SJCRH30 (cell line): Measurements from ENCODE around the gene TP63. TPM values are rescaled to one million over a fixed set of nuclear protein-coding genes. Genes with fewer than 3 reads are reported as not detected.

Source experiments
- DNase-seq, 2 experiments: peaks; one replicate each; pipeline ENCODE4 v3.0.0-alpha.2; 2015 to 2020
- H3K27ac ChIP-seq: fragments of 250-450 bp; sonication (Bioruptor Pico); 2 replicates; pipeline ENCODE4 v1.5.1; 2020; ENCODE audit warnings: mild to moderate bottlenecking, moderate library complexity
- H3K27me3 ChIP-seq: fragments of 250-450 bp; sonication (Bioruptor Pico); 2 replicates; pipeline ENCODE4 v1.5.1; 2020; ENCODE audit warnings: mild to moderate bottlenecking, moderate library complexity
- H3K36me3 ChIP-seq: fragments of 250-450 bp; sonication (Bioruptor Pico); 2 replicates; pipeline ENCODE4 v1.5.1; 2020; ENCODE audit warnings: mild to moderate bottlenecking, moderate library complexity
- H3K4me1 ChIP-seq: fragments of 250-450 bp; sonication (Bioruptor Pico); 2 replicates; pipeline ENCODE4 v1.5.1; 2020; ENCODE audit warnings: mild to moderate bottlenecking, moderate library complexity
- H3K4me3 ChIP-seq: fragments of 250-450 bp; sonication (Bioruptor Pico); 2 replicates; pipeline ENCODE4 v1.5.1; 2020; ENCODE audit warnings: mild to moderate bottlenecking, moderate library complexity
- H3K9me3 ChIP-seq: fragments of 250-450 bp; sonication (Bioruptor Pico); replicated peaks from 2 replicates; pipeline ENCODE4 v1.5.1; 2020; ENCODE audit warnings: mild to moderate bottlenecking, moderate library complexity
- total RNA-seq: library from RNA; depleted of rRNA; stranded (reverse); fragments of >200 nt; shearing (Covaris generic); gene quantifications from 2 replicates; pipeline ENCODE4 v1.2.3, GENCODE V29; 2014

TP63 gene
- total RNA-seq, 1 experiment from 2014 or later = 1.1 TPM

DNA sequence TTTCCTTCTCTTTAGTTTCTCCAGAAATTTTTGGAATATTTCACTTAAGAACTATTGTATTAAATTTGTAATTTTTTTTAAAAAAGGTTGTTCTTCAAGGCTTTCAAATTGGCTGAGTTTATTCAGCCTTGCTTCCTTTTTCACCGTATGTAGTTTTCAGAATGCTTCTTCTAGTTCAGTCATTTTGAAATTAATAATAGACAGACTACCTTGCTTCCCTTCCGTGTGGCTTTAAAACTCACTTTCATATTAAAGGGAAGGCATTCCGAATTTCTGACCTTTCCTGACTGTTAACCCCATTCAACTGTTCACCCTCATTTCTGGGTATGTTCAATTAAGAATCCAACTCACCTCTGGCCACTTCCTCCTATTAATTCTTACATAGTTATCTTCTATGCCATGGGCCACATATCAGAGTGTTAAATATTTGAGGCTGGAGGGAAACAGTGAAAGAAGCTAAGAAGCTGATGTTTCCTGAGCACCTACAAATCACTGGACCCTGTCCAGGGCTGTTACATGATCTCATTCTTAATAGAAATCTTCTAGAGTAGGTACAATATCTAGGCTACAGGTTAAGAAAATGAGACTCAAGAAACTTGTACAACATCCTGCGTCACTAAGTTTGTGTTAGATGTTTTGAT is 252.0 kb downstream of the TP63 start:
- no peaks in the 10 kb centered on the region for H3K9me3 ChIP-seq
- DNase-seq = no peak
- H3K36me3 ChIP-seq = no peaks in the 10 kb centered on the region

DNA sequence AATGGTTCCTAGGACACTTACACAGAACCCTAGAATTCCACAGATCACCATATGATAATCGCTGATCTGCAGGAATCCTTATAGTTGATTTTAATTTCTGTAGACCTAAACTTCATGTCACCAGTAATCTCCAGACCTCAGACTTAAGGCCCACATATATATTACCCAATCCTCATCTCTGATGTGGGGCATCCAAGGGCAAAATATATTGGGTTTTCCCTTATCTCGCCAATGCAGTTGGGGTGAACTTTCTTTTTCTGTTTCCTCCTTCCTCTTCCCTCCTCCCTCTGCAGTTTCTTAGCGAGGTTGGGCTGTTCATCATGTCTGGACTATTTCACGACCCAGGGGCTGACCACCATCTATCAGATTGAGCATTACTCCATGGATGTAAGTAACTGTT is 259.3 kb downstream of the TP63 start:
- no peak for DNase-seq
- Histone ChIP-seq H3K36me3 (no peaks in the 10 kb centered on the region), H3K27ac (no peak overlapping the region), H3K4me1 (no peaks in the 10 kb centered on the region), H3K27me3 (no peaks in the 10 kb centered on the region), H3K9me3 (no peaks in the 10 kb centered on the region), H3K4me3 (no peak overlapping the region)

More for the DNA sequence above, 252.0 kb downstream of the TP63 start:
- Histone ChIP-seq H3K4me1 (no peaks in the 10 kb centered on the region), H3K27me3 (no peaks in the 10 kb centered on the region), H3K27ac (no peak overlapping the region), H3K4me3 (no peak overlapping the region)

DNA sequence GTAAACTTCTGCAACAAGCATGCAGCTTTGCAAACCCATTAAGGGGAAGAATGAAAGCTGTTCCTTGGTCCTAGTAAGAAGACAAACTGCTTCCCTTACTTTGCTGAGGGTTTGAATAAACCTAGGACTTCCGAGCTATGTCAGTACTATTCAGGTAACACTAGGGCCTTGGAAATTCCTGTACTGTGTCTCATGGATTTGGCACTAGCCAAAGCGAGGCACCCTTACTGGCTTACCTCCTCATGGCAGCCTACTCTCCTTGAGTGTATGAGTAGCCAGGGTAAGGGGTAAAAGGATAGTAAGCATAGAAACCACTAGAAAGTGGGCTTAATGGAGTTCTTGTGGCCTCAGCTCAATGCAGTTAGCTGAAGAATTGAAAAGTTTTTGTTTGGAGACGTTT is 265.3 kb downstream of the TP63 start:
- H3K9me3 ChIP-seq = no peaks in the 10 kb centered on the region
- H3K27me3 ChIP-seq = no peaks in the 10 kb centered on the region
- H3K4me1 ChIP-seq = no peaks in the 10 kb centered on the region
- no peak overlapping the region for H3K4me3 ChIP-seq
- H3K36me3 ChIP-seq = no peaks in the 10 kb centered on the region
- DNase-seq = no peak
- no peak overlapping the region for H3K27ac ChIP-seq

DNA sequence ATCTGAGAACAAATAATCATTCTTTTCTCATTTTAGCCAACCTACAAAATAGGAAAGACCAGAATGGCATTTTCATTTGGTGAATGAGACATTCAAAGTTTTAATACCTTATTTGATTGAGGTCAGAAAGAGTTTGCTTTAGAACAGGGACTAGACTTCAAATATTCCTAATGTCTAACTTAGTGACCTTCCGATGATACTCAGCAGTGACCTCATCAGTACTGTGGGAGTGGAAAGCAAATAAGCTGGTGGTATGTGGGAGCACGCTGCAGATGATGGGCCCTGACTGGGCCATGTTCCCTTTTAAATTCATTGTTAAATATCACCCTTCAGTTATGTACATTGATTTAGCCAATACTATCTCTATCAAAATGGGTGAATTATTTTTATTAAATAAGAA is 266.2 kb downstream of the TP63 start:
- H3K27ac ChIP-seq = no peak overlapping the region

DNA sequence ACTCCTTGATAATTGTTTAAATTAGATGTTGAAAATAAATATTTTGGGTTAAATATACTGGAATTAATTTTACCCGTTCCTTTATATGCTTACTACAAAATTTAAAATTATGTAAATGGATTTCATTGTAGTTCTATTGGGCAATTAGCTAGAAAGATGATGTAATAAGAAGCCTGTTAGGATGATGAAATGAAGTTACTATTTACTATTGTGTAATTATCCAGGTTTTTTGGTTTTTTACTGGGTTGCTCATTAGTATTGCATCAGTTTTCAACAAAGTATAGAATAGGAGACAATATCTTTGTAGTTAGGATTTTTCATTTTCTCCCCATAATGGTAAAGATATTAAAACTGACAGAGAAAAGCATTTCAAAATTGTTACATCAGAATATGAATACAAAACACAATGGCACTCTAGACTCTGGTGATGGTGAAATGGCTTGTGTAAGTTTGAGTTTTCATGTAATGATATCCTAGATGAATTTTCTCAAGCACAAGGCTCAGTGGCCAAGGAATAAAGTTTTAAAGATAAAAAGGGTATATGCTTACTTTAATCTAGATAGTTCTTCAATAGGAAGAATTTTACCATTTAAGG is 267.5 kb downstream of the TP63 start:
- no peak for DNase-seq
- Histone ChIP-seq H3K9me3 (no peaks in the 10 kb centered on the region), H3K27me3 (no peaks in the 10 kb centered on the region), H3K36me3 (no peaks in the 10 kb centered on the region), H3K4me3 (no peak overlapping the region), H3K4me1 (no peaks in the 10 kb centered on the region), H3K27ac (no peak overlapping the region)

More for the DNA sequence above, 266.2 kb downstream of the TP63 start:
- no peaks in the 10 kb centered on the region for H3K4me1 ChIP-seq
- H3K9me3 ChIP-seq = no peaks in the 10 kb centered on the region
- no peaks in the 10 kb centered on the region for H3K36me3 ChIP-seq
- H3K27me3 ChIP-seq = no peaks in the 10 kb centered on the region
- DNase-seq = no peak
- no peak overlapping the region for H3K4me3 ChIP-seq

DNA sequence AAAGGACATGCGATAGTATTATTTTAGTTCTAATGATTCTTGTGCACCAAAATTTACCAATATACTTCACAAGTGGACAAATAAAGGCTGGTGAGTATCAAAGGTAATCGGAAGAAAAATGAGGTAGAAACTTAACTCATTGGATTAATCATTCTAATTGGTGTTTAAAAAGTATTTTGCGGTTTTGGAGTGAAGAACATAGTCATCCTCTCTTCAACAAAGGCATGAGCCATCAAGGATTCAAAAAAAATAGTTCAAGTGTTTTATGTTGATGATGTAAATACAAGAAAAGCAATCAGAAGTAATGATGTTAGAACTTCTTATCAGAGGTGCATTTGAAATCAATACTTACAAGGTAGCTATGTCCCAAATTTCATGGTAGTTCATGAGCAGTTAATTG is 268.0 kb downstream of the TP63 start:
- no peaks in the 10 kb centered on the region for H3K4me1 ChIP-seq
- no peaks in the 10 kb centered on the region for H3K9me3 ChIP-seq
- no peak overlapping the region for H3K4me3 ChIP-seq
- H3K27me3 ChIP-seq = no peaks in the 10 kb centered on the region
- no peak overlapping the region for H3K27ac ChIP-seq
- no peaks in the 10 kb centered on the region for H3K36me3 ChIP-seq
- no peak for DNase-seq

DNA sequence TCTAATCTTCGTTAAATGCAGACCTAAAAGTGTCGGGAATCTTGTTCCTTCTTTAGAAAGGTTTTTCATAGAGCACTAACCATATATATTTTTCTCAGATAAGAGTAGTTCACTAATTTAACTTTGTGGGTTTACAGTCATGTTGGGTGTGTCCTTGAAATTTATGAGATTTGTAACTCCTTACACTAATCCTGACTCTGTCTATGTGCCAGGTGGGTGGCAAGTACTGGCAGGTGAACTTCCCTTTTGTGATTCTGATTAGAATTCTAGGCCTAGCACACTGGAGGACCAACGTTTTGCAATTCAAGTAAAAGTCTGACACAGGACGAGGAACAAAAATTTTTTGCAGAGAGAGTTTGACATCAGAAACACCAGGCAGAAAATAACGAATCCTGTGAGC is 269.4 kb downstream of the TP63 start:
- no peak for DNase-seq
- H3K27me3 ChIP-seq = no peaks in the 10 kb centered on the region
- H3K36me3 ChIP-seq = no peaks in the 10 kb centered on the region
- H3K4me1 ChIP-seq = no peaks in the 10 kb centered on the region
- H3K4me3 ChIP-seq = no peak overlapping the region
- H3K9me3 ChIP-seq = no peaks in the 10 kb centered on the region
- no peak overlapping the region for H3K27ac ChIP-seq

DNA sequence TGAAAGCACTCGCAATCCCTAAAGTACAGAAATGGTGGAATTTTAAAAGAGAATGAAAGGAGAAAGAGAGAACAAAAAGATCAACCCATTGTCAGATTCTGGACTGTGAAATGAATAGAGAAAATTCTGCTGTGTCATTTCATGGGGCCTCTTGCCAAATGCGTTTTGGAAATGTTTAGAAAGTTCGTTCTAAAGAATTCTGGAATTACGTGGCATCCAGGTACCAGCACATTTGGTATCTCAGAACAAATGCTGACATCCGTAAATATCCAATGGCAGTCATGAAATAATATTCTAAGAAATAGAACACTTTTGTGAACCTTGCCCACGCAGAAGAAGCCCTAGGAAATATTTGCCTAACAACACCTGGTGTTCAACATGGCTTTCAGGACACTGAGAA is 270.3 kb downstream of the TP63 start:
- DNase-seq = no peak
- Histone ChIP-seq H3K9me3 (no peaks in the 10 kb centered on the region), H3K4me3 (no peak overlapping the region), H3K36me3 (no peaks in the 10 kb centered on the region), H3K27me3 (no peaks in the 10 kb centered on the region), H3K27ac (no peak overlapping the region), H3K4me1 (no peaks in the 10 kb centered on the region)

DNA sequence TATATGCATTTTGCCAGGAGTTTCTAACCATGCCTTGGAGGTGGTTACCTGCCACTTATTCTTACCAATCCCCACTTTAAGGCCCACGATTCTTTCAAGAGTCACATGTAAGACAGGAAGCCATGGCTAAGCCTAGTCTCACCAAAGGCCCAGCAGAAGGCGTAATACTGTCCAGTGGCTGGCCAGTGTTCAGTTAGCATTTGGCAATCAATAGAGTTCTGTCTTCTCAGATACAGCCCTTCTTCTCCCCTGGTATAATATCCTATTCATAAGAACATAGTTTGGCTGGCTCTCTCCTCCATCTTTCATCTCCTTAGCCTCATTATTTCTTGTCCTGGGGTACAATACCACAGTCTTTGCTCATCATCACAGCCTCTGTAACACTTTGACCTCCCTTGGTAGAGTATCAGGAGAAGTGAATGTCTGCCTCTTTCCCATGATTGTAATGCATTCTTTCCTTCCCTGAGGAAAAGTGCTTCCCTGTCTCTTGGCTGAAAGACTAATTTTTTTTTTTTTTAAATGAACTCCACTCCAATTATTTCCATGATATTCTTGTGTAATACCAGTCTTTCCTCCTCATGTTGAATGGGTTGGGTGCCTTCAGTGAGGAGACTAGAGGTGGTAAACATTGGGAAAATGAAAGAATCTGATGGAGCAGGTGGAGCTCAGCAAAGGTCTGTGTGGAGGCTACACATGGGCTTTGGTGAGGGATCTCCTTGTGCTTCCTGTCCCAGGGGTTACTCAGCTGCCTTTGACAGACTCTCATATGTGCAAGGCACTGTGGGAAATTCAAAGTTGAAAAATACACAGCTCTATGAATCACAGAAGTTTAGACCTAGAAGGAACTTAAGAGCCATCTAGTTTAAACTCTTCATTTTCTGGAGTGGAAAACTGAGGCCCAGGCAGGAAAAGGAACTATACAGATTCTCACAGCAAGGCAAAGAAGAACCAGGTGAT is 271.3 kb downstream of the TP63 start:
- Histone ChIP-seq H3K4me3 (no peak overlapping the region), H3K4me1 (no peaks in the 10 kb centered on the region), H3K27ac (no peak overlapping the region), H3K9me3 (no peaks in the 10 kb centered on the region), H3K36me3 (no peaks in the 10 kb centered on the region), H3K27me3 (no peaks in the 10 kb centered on the region)
- DNase-seq = no peak

DNA sequence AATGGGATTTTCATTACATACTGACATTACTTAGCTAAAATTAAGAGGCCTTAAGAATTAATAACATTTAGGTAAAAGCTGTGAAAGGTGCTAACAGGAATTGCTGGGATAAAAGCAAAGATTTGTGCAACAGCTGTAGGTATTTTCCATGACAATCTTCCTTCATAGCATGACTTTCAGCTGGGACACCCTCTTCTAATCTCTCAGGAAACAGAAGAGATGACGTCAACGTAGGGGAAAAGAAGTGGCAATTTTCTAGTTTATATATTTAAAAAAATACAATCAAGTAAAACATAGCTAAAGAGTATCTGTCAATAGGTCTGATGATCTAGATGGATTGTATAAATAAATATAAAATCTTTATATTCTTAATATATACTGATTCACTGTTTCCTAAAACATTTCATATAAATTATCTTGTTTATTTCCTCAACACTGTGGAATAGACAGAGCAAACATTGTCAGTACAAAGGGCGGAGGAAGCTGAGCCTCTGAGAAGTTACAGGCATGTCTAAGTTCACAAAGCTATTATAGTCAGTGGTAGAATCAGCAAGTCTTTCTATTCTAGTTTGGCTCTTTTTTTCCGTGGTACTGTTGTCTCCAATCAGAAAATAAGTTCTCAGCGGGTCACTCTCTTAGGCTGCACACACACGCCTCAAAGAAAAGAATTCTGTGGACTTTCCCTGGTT is 272.5 kb downstream of the TP63 start:
- Histone ChIP-seq H3K36me3 (no peaks in the 10 kb centered on the region), H3K27me3 (no peaks in the 10 kb centered on the region), H3K27ac (no peak overlapping the region), H3K4me1 (no peaks in the 10 kb centered on the region), H3K4me3 (no peak overlapping the region), H3K9me3 (no peaks in the 10 kb centered on the region)
- DNase-seq = no peak

DNA sequence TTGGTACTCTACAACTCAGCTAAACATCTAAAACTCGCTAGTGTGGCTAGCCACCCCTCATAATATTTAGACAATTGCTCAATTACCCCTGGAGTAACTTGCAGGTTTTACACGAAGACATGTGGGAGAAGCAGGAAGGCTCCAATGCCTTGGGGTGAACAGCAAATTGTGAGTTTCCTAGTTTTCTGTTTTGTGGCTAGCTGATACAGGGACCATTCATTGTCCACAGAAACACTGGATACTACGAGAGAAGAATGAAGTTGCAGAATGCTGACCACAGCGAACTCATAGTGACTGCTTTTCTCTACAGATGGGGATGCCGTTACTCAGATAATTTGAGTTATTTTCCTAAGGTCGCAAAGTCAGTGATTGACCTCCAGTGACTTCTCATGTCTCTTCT is 276.6 kb downstream of the TP63 start:
- no peaks in the 10 kb centered on the region for H3K27me3 ChIP-seq
- H3K27ac ChIP-seq = no peak overlapping the region
- H3K36me3 ChIP-seq = no peaks in the 10 kb centered on the region
- H3K4me1 ChIP-seq = no peaks in the 10 kb centered on the region
- H3K9me3 ChIP-seq = no peaks in the 10 kb centered on the region
- no peak overlapping the region for H3K4me3 ChIP-seq
- DNase-seq = no peak

DNA sequence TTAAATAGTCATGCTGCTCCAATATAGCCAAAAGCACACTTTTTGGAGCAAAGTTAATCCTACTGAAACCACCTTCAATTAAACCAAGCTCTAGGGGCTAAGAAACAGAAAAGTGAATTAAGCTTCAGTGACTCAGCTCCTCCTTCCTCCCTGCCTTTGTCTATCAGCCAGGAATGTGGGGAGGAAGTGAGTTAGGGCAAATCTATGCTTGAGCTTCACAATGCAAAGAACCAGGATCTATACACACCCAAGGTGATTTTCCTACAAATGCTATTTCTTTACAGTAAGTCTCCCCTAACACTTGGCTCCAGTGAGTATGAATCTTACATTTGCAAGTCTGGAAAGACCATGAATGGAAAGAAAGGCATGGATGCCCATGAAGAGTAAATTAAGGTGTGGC is 277.5 kb downstream of the TP63 start:
- no peak for DNase-seq
- Histone ChIP-seq H3K4me3 (no peak overlapping the region), H3K4me1 (no peaks in the 10 kb centered on the region), H3K36me3 (no peaks in the 10 kb centered on the region), H3K27ac (no peak overlapping the region), H3K27me3 (no peaks in the 10 kb centered on the region), H3K9me3 (no peaks in the 10 kb centered on the region)

DNA sequence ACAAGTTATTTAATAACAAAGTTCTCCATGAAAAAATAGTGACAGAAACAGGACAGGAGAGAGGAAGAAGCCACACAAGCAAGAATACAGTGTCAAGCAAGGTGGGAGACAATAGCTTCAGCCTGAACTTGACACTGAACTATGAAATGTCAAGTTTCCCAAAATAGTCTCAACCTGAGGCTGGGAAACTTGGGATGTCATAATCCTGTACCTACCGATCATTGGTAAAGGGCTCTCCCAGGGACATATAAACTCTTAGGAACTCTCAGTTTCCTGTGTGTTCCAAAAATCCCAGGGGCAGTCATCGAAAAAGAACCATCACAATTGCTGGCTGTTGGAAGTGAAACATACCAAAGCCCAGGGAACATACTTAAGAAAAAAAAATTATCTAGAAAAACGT is 277.9 kb downstream of the TP63 start:
- Histone ChIP-seq H3K27ac (no peak overlapping the region), H3K9me3 (no peaks in the 10 kb centered on the region)

DNA sequence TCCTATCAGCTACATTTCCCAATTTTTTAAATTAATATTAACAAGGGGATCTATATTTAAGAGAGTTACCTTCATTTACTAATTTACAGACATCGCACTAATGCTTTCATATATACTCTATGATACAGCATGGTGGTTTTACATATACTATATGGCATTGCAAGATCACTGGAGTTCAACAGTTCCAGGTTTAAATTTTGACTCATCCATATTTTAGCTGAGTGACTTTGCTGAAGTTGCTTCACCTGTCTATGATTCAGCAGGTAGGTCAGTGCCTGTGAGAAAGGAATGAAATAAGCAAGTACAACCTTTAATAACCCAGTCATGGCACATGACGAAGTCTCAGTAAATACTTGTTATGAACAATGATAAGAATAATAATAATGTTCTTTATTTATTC is 278.4 kb downstream of the TP63 start:
- no peaks in the 10 kb centered on the region for H3K36me3 ChIP-seq
- no peaks in the 10 kb centered on the region for H3K4me1 ChIP-seq
- no peak for DNase-seq
- H3K27me3 ChIP-seq = no peaks in the 10 kb centered on the region
- no peak overlapping the region for H3K4me3 ChIP-seq
- no peaks in the 10 kb centered on the region for H3K9me3 ChIP-seq
- no peak overlapping the region for H3K27ac ChIP-seq

More for the DNA sequence above, 277.9 kb downstream of the TP63 start:
- DNase-seq = no peak
- H3K4me1 ChIP-seq = no peaks in the 10 kb centered on the region
- no peaks in the 10 kb centered on the region for H3K36me3 ChIP-seq
- no peaks in the 10 kb centered on the region for H3K27me3 ChIP-seq
- no peak overlapping the region for H3K4me3 ChIP-seq

DNA sequence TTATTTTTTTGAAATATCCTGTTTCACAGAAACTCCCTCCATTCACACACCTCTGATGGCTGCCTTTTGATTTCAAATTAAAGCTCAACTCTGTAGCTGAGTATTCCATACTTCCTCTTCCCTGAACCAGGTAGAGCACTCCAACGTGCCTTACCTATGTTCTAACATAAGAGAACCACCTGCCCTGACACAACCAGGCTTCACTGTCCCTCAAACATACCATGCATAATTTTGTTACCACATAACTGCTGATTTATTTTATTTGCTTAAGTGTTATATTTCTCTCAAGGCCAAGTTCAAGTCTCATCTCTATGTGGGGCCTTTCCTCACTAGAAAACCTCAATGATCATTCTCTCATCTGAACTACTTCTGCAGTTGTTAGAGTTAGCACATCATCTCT is 279.8 kb downstream of the TP63 start:
- no peak for DNase-seq
- Histone ChIP-seq H3K36me3 (no peaks in the 10 kb centered on the region), H3K27me3 (no peaks in the 10 kb centered on the region), H3K27ac (no peak overlapping the region), H3K9me3 (no peaks in the 10 kb centered on the region), H3K4me1 (no peaks in the 10 kb centered on the region), H3K4me3 (no peak overlapping the region)
